PC-3 (cell line): Measurements from ENCODE around the gene TOGARAM2.

Experiments used
- EZH2 ChIP-seq: fragments of 300-600 bp; sonication (generic); IDR thresholded peaks from one replicate; pipeline ENCODE4 v1.6.1; 2017; ENCODE audit warnings: antibody characterized with exemption, mild to moderate bottlenecking, low read length; ENCODE audit not compliant: unreplicated experiment
- TF ChIP-seq, protein P1 (sequence below): fragments of 300-600 bp; sonication (generic); conservative IDR thresholded peaks from 2 replicates; pipeline ENCODE4 v1.5.1; 2017; ENCODE audit warnings: antibody characterized with exemption, low read depth, mild to moderate bottlenecking, low read length

DNA sequence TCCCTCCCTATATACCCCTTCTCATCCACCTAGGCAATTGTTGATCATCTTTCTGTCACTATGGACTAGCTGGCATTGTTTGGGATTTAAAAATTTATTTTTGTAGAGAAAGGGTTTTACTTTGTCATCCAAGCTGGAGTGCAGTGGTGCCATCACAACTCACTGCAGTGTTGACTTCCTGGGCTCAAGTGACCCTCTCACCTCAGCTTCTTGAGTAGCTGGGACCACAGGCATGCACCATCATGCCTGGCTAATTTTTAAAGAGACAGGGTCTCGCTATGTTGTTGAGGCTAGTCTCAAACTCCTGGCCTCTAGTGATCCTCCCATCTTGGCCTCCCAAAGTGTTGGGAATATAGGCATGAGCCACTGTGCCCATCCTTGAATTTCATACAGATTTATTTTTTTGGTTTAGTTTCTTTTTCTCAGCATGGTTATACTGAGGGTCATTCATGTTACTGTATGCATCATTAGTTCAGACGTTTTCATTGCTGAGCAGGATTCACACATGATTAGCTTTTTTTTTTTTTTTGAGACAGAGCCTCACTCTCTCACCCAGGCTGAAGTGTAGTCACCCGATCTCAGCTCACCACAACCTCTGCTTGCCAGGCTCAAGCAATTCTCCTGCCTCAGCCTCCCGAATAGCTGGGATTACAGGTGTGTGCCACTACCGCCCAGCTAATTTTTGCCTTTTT lies 101.9 kb downstream of the TOGARAM2 start:
- TF ChIP-seq, protein P1, sequence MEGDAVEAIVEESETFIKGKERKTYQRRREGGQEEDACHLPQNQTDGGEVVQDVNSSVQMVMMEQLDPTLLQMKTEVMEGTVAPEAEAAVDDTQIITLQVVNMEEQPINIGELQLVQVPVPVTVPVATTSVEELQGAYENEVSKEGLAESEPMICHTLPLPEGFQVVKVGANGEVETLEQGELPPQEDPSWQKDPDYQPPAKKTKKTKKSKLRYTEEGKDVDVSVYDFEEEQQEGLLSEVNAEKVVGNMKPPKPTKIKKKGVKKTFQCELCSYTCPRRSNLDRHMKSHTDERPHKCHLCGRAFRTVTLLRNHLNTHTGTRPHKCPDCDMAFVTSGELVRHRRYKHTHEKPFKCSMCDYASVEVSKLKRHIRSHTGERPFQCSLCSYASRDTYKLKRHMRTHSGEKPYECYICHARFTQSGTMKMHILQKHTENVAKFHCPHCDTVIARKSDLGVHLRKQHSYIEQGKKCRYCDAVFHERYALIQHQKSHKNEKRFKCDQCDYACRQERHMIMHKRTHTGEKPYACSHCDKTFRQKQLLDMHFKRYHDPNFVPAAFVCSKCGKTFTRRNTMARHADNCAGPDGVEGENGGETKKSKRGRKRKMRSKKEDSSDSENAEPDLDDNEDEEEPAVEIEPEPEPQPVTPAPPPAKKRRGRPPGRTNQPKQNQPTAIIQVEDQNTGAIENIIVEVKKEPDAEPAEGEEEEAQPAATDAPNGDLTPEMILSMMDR: no peak
- TF ChIP-seq EZH2: no peak
